ENCODE results near the gene CNTNAP2.
A peak's percentile ranks its signal among the peaks of the same experiment; 100 is the strongest.

Gene CNTNAP2

DNA sequence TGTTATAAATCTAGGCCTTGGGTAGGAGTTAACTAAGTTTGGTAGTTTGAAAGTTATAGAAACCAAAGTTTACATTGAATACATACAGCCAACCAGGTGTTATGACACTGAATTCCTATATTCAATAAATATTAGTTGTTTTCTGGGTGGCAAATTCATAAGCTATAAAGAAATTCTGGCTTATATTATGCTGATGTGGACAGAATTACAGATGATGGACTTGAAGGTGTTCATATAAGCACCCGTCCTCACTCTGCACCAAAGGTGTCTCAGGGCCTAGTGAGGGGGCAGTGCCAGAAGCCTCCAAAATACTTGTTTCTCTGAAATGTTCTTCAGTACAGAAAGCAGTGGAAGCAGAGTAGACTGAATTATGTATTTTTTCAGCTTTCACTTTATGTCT, 973.0 kb downstream of the CNTNAP2 start:
- Histone ChIP-seq H3K4me2 (ENCODE audit: low read depth, low read length, poor library complexity, severe bottlenecking) (no peak overlapping the region), H3K4me3 (ENCODE audit: insufficient read depth, low read length, poor library complexity, severe bottlenecking) (no peak overlapping the region), H3K27ac (ENCODE audit: low read depth, low read length) (no peak overlapping the region), H3K9me2 (replicated peaks; ENCODE audit: insufficient read depth, low read length) (no peaks in the 10 kb centered on the region), H4K20me1 (ENCODE audit: low read depth, low read length) (no peaks in the 10 kb centered on the region), H3K9me3 (ENCODE audit: insufficient read depth, low read length) (no peaks in the 10 kb centered on the region), H3K27me3 (ENCODE audit: low read length) (no peaks in the 10 kb centered on the region), H3K36me3 (ENCODE audit: low read length) (no peaks in the 10 kb centered on the region), H3K9ac (ENCODE audit: low read length) (no peak overlapping the region), H2AFZ (ENCODE audit: low read depth, low read length, severe bottlenecking) (no peak overlapping the region), H3K79me2 (ENCODE audit: insufficient read depth, low read length) (no peaks in the 10 kb centered on the region), H3F3A (ENCODE audit: insufficient read depth) (no peaks in the 10 kb centered on the region)
- TF ChIP-seq EZH2phosphoT487 (conservative IDR thresholded peaks at IDR 0.05; ENCODE audit: low read length) = no peak
- TF ChIP-seq, protein P1, sequence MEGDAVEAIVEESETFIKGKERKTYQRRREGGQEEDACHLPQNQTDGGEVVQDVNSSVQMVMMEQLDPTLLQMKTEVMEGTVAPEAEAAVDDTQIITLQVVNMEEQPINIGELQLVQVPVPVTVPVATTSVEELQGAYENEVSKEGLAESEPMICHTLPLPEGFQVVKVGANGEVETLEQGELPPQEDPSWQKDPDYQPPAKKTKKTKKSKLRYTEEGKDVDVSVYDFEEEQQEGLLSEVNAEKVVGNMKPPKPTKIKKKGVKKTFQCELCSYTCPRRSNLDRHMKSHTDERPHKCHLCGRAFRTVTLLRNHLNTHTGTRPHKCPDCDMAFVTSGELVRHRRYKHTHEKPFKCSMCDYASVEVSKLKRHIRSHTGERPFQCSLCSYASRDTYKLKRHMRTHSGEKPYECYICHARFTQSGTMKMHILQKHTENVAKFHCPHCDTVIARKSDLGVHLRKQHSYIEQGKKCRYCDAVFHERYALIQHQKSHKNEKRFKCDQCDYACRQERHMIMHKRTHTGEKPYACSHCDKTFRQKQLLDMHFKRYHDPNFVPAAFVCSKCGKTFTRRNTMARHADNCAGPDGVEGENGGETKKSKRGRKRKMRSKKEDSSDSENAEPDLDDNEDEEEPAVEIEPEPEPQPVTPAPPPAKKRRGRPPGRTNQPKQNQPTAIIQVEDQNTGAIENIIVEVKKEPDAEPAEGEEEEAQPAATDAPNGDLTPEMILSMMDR (IDR thresholded peaks at IDR 0.05; ENCODE audit: insufficient read depth, low read length, poor library complexity, severe bottlenecking) = no peak

- H3K36me3 ChIP-seq (ENCODE audit: low read length) = no peaks in the 10 kb centered on the region
- H3K27ac ChIP-seq (ENCODE audit: low read depth, low read length) = peak overlapping the region; percentile 94
- no peaks in the 10 kb centered on the region for H4K20me1 ChIP-seq (ENCODE audit: low read depth, low read length)
- peak overlapping the region; percentile 16 for H3K4me3 ChIP-seq (ENCODE audit: insufficient read depth, low read length, poor library complexity, severe bottlenecking)
- no peaks in the 10 kb centered on the region for H3K79me2 ChIP-seq (ENCODE audit: insufficient read depth, low read length)
- TF ChIP-seq EZH2phosphoT487 (conservative IDR thresholded peaks at IDR 0.05; ENCODE audit: low read length) = no peak
- TF ChIP-seq, protein P1 (IDR thresholded peaks at IDR 0.05; ENCODE audit: insufficient read depth, low read length, poor library complexity, severe bottlenecking) = no peak
- 0 out of 2 replicates have a peak overlapping the region, but pooled peaks have one; percentile 17 for H3K9ac ChIP-seq (ENCODE audit: low read length)
- H3K4me2 ChIP-seq (ENCODE audit: low read depth, low read length, poor library complexity, severe bottlenecking) = peak overlapping the region; percentile 63
- H3K9me3 ChIP-seq (ENCODE audit: insufficient read depth, low read length) = no peaks in the 10 kb centered on the region
- H2AFZ ChIP-seq (ENCODE audit: low read depth, low read length, severe bottlenecking) = no peak overlapping the region
- no peaks in the 10 kb centered on the region for H3K9me2 ChIP-seq (replicated peaks; ENCODE audit: insufficient read depth, low read length)
- H3K27me3 ChIP-seq (ENCODE audit: low read length) = no peaks in the 10 kb centered on the region
- H3F3A ChIP-seq (ENCODE audit: insufficient read depth) = peaks cover 11% of the 10 kb centered on the region; the same call in 1 of the 2 replicates
Observed at GRCh38 chr7:147096629-147097028, 980.0 kb downstream of the CNTNAP2 start.

GRCh38 chr7:147103224-147103623, 986.6 kb downstream of the CNTNAP2 start:
- no peak overlapping the region for H3K9ac ChIP-seq (ENCODE audit: low read length)
- no peaks in the 10 kb centered on the region for H3K9me3 ChIP-seq (ENCODE audit: insufficient read depth, low read length)
- H2AFZ ChIP-seq (ENCODE audit: low read depth, low read length, severe bottlenecking) = no peak overlapping the region
- H4K20me1 ChIP-seq (ENCODE audit: low read depth, low read length) = no peaks in the 10 kb centered on the region
- H3K9me2 ChIP-seq (replicated peaks; ENCODE audit: insufficient read depth, low read length) = no peaks in the 10 kb centered on the region
- TF ChIP-seq, protein P1 (IDR thresholded peaks at IDR 0.05; ENCODE audit: insufficient read depth, low read length, poor library complexity, severe bottlenecking) = no peak
- H3K79me2 ChIP-seq (ENCODE audit: insufficient read depth, low read length) = no peaks in the 10 kb centered on the region
- no peak overlapping the region for H3K4me3 ChIP-seq (ENCODE audit: insufficient read depth, low read length, poor library complexity, severe bottlenecking)
- no peaks in the 10 kb centered on the region for H3F3A ChIP-seq (ENCODE audit: insufficient read depth)
- no peaks in the 10 kb centered on the region for H3K27me3 ChIP-seq (ENCODE audit: low read length)
- H3K36me3 ChIP-seq (ENCODE audit: low read length) = no peaks in the 10 kb centered on the region
- no peak overlapping the region for H3K4me2 ChIP-seq (ENCODE audit: low read depth, low read length, poor library complexity, severe bottlenecking)
- no peak overlapping the region for H3K27ac ChIP-seq (ENCODE audit: low read depth, low read length)
